Right atrium auricular region (tissue), 2 donors: ENCODE data around the gene YAF2. TPM values are rescaled to one million over a fixed set of nuclear protein-coding genes. Genes with fewer than 3 reads are reported as not detected.

Experiments used
- DNase-seq: peaks from one replicate; pipeline ENCODE4 v3.0.0-alpha.2; 2019; ENCODE audit warnings: low spot score
- H3K27ac ChIP-seq, 2 donors: fragments of 200-600 bp; sonication (generic); 1 replicate in 1 of 2; 2 replicates in 1 of 2; pipeline ENCODE4 v1.5.1; 2016 to 2019
- H3K27me3 ChIP-seq, 2 donors: fragments of 200-600 bp; sonication (generic); one replicate each; pipeline versions ENCODE4 v1.5.1 to v1.6.0; 2017 to 2019
- H3K36me3 ChIP-seq: fragments of 200-600 bp; sonication (generic); one replicate; pipeline ENCODE4 v1.5.1; 2016
- H3K4me1 ChIP-seq, 2 donors: fragments of 200-600 bp; sonication (generic); one replicate each; pipeline versions ENCODE4 v1.5.1 to v1.6.0; 2017 to 2019
- H3K4me3 ChIP-seq, 2 donors: fragments of 200-600 bp; sonication (generic); 1 replicate in 1 of 2; 2 replicates in 1 of 2; pipeline ENCODE4 v1.5.1; 2017 to 2019; ENCODE audit warnings: mild to moderate bottlenecking in 1 of 2, moderate library complexity in 1 of 2
- H3K9me3 ChIP-seq, 2 donors: fragments of 200-600 bp; sonication (generic); one replicate each; pipeline ENCODE4 v1.5.1; 2019
- total RNA-seq, 2 donors: library from RNA; depleted of rRNA; stranded (reverse); fragments of >200 nt; gene quantifications; one replicate each; pipeline ENCODE4 v1.1.0, GENCODE V29; 2016
- TF ChIP-seq, protein P1 (sequence below), 2 donors: fragments of 200-600 bp; sonication (generic); IDR thresholded peaks; one replicate each; pipeline ENCODE4 v1.5.1; 2019; ENCODE audit warnings: antibody characterized with exemption in 2 of 2

YAF2 gene
- total RNA-seq, 2 donors from 2014 or later, result 54.3 to 63.2 TPM

DNA sequence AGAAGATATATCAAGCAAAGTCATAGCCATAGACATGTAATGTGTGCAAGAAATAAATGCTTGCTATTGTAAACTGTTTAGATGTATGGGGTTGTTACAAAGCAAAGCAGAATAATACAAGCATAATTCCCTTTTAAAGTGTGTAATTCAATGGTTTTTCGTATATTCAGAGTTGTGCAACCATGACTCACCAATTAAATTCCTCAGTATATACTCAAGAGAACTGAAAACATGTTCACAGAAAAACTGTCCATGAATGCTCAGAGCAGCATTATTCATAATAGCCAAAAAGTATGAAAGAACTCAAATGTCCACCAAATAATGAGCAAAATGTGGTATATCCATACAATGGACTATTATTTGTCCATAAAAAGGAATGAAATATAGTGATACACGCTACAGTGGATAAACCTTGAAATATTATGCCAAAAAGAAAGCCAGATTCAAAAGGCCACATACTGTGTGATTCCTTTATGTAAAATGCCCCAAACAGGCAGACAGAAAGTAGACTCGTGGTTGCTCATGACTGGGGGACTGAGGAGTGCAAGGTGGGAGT is 102.7 kb downstream of the YAF2 start:
- no peak for DNase-seq
- TF ChIP-seq, protein P1, sequence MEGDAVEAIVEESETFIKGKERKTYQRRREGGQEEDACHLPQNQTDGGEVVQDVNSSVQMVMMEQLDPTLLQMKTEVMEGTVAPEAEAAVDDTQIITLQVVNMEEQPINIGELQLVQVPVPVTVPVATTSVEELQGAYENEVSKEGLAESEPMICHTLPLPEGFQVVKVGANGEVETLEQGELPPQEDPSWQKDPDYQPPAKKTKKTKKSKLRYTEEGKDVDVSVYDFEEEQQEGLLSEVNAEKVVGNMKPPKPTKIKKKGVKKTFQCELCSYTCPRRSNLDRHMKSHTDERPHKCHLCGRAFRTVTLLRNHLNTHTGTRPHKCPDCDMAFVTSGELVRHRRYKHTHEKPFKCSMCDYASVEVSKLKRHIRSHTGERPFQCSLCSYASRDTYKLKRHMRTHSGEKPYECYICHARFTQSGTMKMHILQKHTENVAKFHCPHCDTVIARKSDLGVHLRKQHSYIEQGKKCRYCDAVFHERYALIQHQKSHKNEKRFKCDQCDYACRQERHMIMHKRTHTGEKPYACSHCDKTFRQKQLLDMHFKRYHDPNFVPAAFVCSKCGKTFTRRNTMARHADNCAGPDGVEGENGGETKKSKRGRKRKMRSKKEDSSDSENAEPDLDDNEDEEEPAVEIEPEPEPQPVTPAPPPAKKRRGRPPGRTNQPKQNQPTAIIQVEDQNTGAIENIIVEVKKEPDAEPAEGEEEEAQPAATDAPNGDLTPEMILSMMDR (IDR thresholded peaks at IDR 0.05), result no peak
- H3K9me3 ChIP-seq, result no peaks in the 10 kb centered on the region
- H3K27ac ChIP-seq, result no peak overlapping the region
- H3K4me1 ChIP-seq, result peaks cover 0 to 9% of the 10 kb centered on the region in 2 donors
- H3K27me3 ChIP-seq, result no peaks in the 10 kb centered on the region
- no peaks in the 10 kb centered on the region for H3K36me3 ChIP-seq
- H3K4me3 ChIP-seq, result no peak overlapping the region

DNA sequence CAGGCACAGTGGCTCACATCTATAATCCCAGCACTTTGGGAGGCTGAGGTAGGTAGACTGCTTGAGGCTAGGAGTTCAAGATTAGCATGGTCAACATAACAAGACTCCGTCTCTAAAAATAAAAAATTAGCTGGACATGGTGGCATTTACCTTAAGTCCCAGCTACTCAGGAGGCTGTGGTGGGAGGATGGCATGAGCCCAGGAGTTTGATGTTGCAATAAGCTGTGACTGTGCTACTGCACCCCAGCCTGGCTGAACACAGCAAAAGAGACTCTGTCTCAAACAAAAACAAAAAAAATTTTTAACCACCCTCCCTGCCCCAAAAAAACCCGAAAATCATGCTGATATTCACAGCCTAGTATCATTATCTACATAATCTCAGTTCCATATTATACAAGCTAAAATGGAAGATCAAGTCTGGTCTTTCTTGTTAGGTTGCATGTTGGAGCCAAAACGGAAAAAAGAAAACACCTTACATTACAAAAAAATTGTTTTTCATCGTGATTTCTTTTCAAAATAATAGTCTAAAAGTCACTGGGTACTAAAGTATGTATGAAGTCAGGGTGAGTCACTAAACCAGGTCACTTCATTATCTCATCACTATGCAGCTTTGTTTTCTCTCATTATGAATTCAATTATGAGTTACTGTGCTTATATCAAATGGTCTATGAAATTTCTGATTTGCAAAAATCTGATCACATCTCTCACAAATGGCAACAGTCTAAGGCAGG is 107.2 kb downstream of the YAF2 start:
- Histone ChIP-seq H3K4me3 (no peak overlapping the region), H3K27ac (no peak overlapping the region), H3K27me3 (no peaks in the 10 kb centered on the region), H3K9me3 (no peaks in the 10 kb centered on the region), H3K4me1 (peaks cover 0 to 19% of the 10 kb centered on the region in 2 donors), H3K36me3 (no peaks in the 10 kb centered on the region)
- DNase-seq, result peak; percentile 70
- TF ChIP-seq, protein P1 (IDR thresholded peaks at IDR 0.05), result no peak

- Histone ChIP-seq H3K9me3 (no peaks in the 10 kb centered on the region), H3K27me3 (no peaks in the 10 kb centered on the region), H3K4me1 (peaks cover 0 to 21% of the 10 kb centered on the region in 2 donors), H3K4me3 (no peak overlapping the region), H3K27ac (no peak overlapping the region), H3K36me3 (no peaks in the 10 kb centered on the region)
- TF ChIP-seq, protein P1 (IDR thresholded peaks at IDR 0.05), result peak; percentile 70 to 89
- DNase-seq, result no peak
These were observed 108.3 kb downstream of the YAF2 start for GRCh38 chr12:42129595-42130204.

DNA sequence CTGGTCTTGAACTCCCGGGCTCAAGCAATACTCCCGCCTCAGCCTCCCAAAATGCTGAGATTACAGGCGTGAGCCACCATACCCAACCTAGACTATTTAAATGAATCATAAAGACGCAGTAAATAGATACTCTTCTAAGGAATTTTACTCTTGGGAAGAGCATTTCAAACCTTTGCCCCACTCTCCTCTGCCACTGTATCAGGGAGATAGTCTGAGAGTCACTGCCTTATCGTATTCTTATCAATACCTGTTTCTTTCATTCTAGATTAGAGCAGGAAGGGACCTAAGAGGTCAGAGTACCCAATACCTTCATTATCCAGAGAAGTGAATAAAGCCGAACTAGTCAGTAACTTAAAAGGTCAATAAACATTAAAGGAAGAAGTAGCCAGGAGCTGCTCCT is 109.2 kb downstream of the YAF2 start:
- no peak overlapping the region for H3K4me3 ChIP-seq
- peaks cover 0 to 21% of the 10 kb centered on the region in 2 donors for H3K4me1 ChIP-seq
- H3K36me3 ChIP-seq, result no peaks in the 10 kb centered on the region
- no peak for DNase-seq
- H3K27ac ChIP-seq, result no peak overlapping the region
- H3K27me3 ChIP-seq, result no peaks in the 10 kb centered on the region
- TF ChIP-seq, protein P1 (IDR thresholded peaks at IDR 0.05), result no peak
- H3K9me3 ChIP-seq, result no peaks in the 10 kb centered on the region

- DNase-seq, result no peak
- Histone ChIP-seq H3K9me3 (no peaks in the 10 kb centered on the region), H3K27me3 (no peaks in the 10 kb centered on the region), H3K4me1 (peaks cover 0 to 21% of the 10 kb centered on the region in 2 donors), H3K4me3 (no peak overlapping the region), H3K36me3 (no peaks in the 10 kb centered on the region), H3K27ac (no peak overlapping the region)
- TF ChIP-seq, protein P1 (IDR thresholded peaks at IDR 0.05), result no peak
These were observed 109.7 kb downstream of the YAF2 start for GRCh38 chr12:42128327-42128726.
